G401.6 (cell line): ENCODE data around the gene CRYL1.

Experiments
- FAIRE-seq: peaks from 2 replicates; lab custom pipeline; 2012; peaks lifted over from hg19 to GRCh38; lab: Jason Lieb, UNC

Gene CRYL1

DNA sequence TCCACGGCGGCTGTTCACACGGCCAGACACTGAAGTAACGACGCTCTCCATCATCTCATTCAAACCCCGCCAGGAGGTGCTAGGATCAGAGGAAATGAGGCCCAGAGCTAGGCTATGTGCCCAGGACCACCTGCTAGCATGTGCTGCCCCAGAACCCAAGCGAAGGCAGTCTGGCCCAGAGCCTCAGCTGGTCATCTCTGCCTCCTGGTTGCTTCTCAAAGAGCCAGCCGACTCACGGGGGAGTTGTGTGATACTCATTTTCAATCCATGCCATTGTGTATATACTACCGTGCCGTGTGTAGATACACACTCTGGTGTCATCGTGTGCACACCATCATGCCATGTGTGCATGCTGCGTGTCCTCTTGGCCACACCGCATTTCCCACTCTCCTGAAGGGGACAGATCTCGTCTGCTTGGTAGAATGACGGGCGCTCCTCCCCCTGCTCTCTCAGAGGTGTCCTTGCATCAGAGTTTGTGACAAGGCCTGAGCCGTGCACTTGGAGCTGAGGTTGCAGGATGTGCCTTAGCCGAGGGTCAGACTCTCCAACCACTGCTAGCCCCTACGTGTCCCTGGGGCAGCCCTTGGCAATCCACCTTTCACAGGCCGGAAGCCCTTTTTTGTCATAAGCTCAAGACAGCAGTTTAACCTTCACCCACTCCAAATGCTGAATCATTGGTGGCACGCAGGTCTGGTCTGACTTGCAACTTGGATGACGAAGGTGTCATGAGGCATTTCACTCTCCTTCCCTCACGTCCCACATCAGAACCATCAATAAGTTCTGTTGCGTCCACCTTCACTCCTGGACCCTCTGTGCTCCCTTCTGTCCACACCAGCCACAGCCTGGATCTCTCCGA lies 130.4 kb downstream of the CRYL1 start:
- no peak for FAIRE-seq

DNA sequence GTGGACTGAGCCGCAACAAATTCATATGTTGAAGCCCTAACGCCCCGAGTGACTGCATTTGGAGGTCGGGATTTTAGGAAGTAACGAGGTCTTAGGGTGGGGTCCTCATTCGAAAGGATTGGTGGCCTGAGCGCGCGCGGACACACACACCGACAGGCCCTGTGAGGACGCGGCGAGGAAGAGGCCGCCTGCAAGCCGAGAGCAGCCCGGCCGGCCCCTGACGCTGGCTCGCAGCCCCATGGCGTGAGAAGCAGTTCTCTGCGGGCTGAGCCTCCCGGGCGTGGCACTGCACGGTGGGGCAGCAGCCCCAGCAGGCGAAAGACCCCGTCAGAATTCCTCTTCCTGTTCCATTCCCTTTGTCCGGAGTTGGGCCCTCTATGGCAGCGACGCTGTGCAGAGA lies 131.2 kb downstream of the CRYL1 start:
- FAIRE-seq, result no peak

DNA sequence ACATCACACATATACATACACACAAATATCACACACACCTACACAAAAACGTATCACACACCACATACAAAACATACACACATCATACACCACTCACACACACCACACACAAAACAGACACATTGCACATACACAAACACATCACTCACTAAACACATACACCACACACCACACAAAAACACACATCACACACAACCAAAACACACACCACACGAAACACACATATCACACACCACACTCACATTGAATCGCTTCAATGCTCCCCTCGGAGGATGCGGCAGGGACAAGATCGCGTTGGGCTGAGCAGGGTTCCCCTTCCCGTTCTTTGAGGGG lies 131.5 kb downstream of the CRYL1 start:
- FAIRE-seq, result no peak

DNA sequence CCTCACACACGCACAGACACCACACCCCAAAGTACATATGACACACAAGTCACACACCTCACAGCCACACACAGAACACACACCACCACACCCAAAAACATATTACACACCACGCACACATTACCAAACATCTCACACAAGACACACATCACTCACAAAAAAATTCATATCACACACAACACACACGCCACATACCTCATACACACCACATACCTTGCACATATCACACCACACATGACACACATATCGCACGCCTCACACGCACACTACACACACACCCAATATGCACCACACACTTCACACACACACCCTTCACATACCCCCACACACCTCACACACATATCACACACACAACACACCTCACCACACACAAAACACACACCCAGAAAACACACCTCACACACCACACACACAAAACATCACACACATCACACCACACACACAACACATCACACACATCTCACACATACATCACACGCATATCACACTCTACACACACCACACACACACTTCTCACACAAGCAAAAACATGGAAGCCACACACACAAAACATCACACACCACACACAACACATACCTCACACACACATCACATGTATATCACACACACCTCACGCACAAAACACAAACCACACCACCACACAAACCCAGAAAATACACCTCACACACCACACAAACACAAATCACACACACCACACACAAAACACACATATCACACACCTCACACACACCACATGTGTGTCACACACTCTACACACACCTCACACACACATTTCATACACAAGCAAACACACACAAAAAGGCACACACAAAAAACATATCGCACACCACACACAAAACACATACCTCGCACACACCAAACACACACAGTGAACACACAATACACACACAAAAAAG lies 132.1 kb downstream of the CRYL1 start:
- no peak for FAIRE-seq

DNA sequence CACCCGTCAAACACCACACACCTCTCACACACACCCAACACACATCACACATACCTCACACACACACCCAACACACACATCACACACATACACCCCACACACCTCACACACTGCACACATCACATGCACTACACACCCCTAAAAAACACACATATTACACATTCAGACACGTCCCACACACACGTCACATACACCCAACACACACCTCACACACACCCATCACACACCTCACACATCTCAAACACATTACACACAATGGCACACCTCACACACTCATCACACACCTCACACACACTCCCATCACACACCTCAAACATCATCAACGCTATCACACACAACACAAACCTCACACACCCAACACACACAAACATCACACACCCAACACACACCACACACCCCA lies 133.1 kb downstream of the CRYL1 start:
- FAIRE-seq, result no peak

DNA sequence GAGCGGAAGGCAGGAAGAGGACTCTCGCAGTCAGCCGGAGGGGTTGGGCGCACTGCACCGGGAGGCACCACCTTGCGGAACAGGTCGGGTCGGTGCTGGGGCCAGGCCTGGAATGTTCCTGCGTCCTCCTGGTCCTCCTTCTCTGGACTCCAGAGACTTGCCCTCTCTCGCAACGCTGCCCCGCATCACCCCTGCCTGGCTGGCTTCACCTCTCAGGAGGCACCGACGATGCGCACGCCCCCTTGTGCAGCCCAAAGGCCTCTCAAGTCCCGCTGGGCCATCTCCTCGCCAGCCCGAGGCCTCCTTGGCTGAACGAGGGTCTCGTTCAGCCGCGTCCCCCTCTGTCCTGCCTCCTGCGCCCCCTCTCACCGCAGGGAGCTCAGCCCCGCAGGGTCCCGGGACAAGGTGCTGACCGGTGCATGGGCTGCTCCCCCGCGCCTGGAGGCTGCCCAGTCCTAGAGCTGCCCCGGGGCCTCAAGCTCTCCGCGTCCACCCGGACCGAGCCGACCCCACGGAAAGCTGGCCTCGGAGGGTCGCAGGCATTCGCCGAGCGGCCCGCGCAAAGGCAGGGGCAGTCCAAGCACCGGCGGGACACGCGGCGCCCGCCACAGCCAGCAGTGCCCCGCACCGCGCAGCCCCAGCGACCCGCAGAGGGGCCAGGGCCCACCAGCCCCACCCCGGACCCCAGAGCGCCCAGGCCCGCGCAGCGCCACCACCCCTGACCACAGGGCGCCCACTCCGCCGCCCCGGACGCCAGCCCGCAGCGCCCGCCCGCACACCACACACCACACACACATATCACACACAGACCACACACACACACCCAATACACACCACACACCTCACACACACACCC lies 133.8 kb downstream of the CRYL1 start:
- FAIRE-seq, result no peak

DNA sequence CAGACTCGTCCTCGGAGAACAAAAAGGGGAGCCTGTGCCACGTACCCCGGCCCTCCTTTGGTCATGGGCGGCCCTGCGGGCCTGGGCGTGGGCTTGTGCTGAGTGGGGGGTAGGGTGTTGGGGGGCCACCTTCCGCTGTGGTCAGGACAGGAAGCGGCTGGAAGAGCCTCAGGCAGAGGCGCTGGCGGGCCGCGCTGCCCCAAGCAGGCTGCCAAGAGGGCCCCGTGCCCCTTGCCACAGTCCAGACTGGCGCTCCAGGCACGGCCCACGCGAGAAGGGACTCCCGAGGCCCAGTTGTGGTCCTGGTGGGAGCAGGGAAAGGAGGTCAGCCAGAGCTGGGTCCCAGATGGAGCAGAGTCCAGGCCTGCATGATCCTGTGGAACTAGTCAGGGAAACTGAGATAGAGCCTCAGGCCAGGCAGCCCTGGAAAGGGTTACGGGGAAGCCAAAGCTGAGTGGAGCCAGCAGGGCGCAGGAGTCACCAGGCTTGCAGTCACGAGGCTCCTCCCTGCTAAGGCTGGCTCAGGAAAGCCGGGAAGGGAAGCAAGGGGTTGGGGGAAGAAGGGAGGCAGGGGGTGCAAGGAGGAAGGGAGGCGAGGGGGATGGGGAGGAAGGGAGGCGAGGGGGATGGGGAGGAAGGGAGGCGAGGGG lies 135.0 kb downstream of the CRYL1 start:
- no peak for FAIRE-seq

DNA sequence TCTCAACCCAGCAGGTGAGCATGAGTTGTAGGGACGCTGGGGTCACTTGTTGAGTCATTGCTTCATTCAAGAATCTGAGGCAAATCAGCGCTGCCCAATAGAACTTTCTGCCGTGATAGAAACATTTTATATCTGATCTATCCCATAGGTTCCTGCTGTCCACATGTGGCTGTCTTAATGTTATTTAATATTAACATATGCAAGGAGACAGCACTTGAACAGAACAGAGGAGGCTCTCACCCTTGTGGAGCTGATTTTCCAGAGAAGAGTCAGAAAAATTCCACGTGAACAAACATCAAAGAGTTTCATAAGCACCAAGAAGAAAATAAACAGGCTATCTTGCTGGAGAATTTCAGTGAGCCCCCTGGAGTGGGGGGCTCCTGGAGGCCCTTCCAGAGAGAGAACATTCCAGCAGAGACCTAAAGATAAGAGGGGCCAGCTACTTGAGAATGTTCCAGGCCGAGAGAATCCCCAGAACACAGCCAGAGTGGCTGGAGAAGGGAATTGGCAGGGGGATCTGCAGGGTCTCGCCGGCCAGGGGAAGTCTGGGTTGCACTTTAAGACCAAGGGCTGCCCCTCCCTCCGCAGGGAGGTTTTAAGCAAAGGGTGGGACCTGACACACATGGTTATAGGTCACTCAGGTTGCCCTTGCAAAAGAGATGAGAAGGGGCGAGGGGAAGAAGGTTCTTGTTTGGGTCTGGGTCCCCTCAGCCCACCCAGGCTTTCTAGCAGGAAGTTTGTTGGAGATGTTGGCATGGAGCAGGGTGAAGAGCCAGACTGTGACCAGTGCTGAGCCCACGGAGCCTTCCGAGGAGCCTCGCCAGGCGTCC lies 135.7 kb downstream of the CRYL1 start:
- no peak for FAIRE-seq

DNA sequence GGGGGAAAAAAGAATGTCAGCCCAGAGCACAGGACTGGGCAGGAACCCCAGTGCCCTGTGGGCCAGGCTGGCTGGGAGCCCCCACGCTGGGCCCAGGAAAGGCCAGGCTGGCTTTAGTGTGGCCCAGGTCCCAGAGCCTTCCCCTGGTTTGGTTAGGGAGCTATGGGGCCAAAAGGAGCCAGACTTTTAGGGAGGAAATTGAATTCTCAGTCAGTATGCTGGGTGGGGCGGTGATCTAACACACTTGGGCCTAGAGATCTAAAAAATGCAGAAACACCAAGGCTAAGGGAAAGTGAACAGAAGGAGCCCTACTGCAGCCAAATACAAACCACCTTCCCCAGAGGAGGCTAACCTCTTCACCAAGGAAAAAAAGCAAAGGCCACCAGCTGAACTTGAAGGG lies 137.5 kb downstream of the CRYL1 start:
- no peak for FAIRE-seq

DNA sequence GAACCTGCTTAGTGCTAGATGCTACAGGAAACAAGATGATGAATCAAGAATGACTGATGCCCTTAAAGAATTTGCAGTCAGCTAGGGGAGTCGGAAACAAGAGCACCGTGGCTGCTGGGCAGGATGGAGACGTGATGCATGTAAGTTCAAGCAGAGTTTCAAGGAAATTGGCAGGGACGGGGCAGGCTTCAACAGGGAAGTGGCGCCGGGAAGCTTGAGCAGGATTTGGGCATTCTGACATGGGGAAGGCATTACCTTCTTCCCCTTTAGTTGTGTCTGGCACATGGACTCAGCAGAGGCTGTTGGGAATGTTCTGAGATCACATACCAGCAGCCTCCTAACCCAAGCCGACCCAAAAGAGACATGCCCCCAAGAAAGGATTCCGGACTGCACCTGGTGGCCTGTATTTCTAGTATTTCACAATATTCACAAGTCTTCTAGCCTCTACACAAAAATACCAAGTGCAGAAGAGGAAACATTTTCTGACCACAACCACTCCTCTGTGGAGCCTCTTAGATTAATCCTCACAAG lies 138.2 kb downstream of the CRYL1 start:
- no peak for FAIRE-seq

DNA sequence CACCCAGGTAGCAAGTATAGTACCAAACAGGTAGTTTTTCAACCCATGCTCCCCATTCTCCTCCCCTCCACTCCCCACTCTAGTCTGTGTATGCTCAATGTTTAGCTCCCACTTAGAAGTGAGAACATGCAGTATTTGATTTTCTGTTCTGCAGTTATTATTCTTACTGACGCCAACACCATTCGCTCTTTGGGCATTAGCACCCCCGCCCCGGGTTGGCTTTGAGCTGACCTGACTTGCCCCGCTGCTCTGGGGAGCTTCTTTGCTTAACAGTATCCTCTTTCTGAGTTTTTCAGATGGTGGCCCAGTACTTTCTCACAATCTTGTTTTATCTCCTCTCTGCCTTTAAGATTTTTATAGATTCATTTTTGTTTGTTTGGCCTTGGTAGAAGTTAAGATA lies 138.7 kb downstream of the CRYL1 start:
- FAIRE-seq, result no peak

DNA sequence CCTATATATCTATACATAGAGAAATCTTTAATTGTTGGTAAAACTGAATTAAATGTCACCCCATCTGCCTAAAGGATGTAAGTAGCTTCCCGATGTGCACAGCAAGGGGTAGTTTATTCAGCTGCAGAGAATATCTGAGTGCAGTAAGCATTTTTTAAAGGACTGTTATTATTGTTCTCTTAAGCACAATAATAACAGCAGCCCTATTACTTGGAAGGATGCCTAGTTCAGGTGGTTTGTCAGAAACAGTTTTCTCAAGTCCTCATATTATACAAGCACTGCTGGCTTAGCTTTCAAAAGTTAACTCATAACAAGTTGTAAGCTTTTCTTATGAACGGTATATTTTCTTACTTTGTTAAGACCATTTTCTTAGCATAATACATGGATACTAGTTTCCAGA lies 142.6 kb downstream of the CRYL1 start:
- no peak for FAIRE-seq

DNA sequence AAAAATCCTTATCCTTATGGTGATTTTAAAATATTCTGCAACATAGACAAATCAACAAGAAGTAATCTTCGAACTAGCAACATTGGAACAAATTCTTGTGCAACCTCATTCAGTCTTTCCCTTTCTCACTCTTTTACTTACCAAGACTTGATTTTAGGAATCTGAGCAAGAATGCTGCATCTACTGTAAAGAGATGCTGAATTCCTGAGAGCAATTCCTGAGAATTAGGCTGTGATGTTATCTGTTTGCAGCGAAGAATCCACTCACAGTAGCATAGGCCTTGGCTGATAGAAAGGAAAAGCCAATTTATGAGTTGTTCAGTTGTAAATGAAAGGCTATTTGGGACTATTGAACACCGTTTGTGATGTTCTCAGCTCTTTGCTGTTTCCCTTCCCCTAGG lies 144.3 kb downstream of the CRYL1 start:
- FAIRE-seq, result no peak

DNA sequence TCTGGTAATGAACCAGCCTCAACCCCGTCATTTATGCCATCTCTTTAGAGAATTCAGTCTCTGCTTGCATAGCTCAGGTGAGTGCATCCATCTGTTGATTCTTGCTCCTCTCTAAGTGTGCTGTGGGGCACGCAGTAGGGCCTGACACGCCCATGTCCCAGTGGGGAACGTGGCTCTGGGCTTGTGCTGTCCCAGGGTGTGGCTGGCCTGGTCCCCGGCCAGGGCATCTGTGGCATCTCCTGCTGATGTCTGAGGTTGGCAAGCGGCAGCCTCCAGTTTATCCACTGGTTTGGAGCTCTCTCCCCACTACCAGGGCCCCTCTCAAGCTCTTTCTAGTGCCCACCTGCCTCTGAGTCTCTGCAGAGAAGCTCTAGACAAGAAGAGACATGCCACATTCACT lies 146.9 kb downstream of the CRYL1 start:
- no peak for FAIRE-seq

DNA sequence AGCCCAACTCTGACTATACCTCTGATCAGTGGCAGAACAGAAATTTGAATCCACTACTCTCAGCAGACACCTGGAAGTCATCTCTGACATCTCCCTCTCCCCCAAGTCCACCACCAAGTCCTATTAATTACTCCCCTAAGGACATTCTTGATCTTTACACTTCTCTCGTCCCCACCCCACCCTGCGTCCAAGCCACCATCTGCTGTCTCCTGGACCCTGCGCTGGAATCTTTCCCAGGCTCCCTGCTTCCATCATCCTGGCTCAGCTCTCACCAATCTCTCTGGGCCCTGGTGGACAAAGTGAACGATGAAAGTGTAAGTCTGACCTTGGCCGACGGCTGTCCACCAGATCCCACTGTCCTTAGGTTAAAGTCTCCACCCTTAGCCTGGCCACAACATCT lies 147.9 kb downstream of the CRYL1 start:
- FAIRE-seq, result no peak

DNA sequence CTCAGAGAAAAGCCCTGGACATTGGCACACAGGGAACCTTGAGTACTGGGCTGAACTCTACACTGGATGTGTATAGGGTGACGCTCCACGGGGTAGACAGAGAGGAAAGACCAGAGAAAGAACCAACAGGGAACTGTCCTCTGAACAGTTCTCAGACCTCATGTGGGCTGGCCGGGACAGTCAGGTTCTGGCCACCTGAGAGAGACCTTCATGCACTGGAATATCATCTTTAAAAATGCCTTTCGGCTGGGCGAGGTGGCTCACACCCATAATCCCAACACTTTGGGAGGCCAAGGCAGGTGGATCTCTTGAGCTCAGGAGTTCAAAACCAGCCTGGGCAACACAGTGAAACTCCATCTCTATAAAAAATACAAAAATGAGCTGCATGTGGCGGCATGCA lies 149.8 kb downstream of the CRYL1 start:
- FAIRE-seq, result no peak

DNA sequence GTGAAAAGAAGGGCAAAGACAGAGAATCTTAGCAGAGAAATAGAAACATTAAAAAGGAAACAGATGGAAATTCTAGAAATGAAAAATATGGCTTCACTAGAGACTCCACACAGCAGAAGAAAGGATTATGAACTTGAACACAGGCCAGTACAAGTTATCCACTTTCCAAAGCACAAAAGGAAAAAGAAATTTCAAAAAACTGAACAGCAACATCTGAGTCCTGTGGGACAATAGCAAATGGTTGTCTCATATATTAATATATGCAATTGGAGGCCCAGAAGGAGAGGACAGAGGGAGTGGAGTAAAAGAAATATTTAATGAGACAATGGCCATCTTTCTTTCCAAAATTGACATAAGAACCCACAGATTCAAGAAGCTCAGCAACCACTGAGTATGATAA lies 151.8 kb downstream of the CRYL1 start:
- FAIRE-seq, result no peak

DNA sequence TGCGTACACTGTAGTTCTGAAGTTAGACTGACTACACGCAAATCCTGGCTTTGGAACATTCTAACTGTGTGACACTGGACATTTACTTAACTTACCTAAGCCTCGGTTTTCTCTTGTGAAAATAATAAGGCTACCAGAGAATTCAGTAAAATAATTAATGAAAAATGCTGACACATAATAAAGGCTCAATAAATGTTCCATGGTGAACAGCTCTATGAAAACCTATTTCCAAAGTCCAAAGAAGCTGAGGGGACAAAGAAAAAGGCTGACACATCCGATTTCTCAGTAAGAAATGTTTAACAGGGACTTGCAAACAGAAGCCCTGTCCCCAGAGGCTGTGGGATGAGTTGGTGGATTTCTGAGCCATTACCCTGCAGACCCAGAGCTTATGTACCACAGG lies 153.8 kb downstream of the CRYL1 start:
- FAIRE-seq, result no peak

DNA sequence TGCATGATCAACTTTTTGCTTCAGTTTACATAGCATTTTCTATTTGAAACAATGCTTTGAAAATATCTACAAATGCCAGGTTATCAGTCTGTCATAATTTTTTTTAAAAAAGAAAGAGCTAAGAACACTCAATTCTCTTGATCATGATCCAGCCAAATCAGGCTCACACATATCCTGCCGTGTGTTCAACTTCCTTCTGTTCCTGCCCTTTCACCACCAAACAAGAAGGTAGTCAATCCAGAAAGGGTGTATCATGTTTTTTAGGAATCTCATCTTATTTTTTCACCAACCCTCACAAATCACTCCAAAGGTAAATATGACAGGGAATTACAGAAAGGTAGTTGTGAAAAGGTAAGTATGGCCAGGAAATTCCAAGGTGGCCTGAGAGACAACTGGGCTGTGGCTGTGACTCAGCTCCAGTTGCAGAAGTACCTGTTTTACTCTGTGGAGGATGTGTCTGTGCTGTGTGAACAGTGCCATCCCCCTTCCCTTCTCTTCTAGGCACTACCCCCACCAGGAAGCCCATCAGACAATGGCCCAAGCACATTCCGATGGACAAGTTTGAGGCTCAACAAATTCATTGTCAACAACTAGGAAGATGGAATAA lies 154.7 kb downstream of the CRYL1 start:
- no peak for FAIRE-seq

DNA sequence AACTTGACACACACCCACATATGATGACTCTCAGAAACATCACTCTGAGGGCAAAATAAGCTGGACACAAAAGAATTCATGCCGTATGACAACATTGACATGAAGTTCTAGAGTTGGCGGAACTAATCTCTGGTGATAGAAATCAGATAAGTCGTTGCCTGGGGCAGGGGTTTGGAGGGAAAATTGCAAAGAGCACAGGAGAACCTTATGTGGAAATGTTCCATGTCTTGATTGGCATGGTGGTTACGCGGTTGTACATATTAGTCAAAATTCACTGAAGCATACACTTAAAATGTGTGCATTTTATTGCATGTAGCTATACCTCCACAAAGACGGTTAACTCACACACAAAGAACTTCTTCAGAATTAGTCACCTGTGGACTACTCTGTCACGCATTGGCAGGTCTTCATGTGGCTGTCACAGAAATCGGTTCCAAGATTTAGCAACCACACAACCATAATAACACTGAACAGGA lies 155.7 kb downstream of the CRYL1 start:
- FAIRE-seq, result no peak
